ENCODE results near the gene USP15.

USP15 gene

GRCh38 chr12:62272936-62273552 is 12.8 kb downstream of the USP15 start:
- in situ Hi-C loops (cut with HindIII; ENCODE audit: low pct_unique_long_range_greater_than_20kb, low sequenced_read_pairs) = no loop called here

GRCh38 chr12:62273724-62274380 is 13.6 kb downstream of the USP15 start:
- no peak for DNase-seq (ENCODE audit: low read depth in 1 of 2, low spot score in 1 of 2)
- no peak for TF ChIP-seq JUND (IDR thresholded peaks at IDR 0.05; ENCODE audit: low read depth)
- in situ Hi-C loops (cut with HindIII; ENCODE audit: low pct_unique_long_range_greater_than_20kb, low sequenced_read_pairs) = no loop called here

More at GRCh38 chr12:62272936-62273552, 12.8 kb downstream of the USP15 start:
- no peak for TF ChIP-seq JUND (IDR thresholded peaks at IDR 0.05; ENCODE audit: low read depth)
- DNase-seq (ENCODE audit: low read depth in 1 of 2, low spot score in 1 of 2) = no peak

GRCh38 chr12:62278022-62278421 is 17.8 kb downstream of the USP15 start:
- DNase-seq (ENCODE audit: low read depth in 1 of 2, low spot score in 1 of 2) = no peak
- no peak for TF ChIP-seq JUND (IDR thresholded peaks at IDR 0.05; ENCODE audit: low read depth)
- in situ Hi-C loops (cut with HindIII; ENCODE audit: low pct_unique_long_range_greater_than_20kb, low sequenced_read_pairs) = no loop called here

GRCh38 chr12:62279058-62279457 is 18.9 kb downstream of the USP15 start:
- TF ChIP-seq JUND (IDR thresholded peaks at IDR 0.05; ENCODE audit: low read depth) = no peak
- in situ Hi-C loops (cut with HindIII; ENCODE audit: low pct_unique_long_range_greater_than_20kb, low sequenced_read_pairs) = no loop called here
- no peak for DNase-seq (ENCODE audit: low read depth in 1 of 2, low spot score in 1 of 2)

GRCh38 chr12:62279961-62280360 is 19.8 kb downstream of the USP15 start:
- in situ Hi-C loops (cut with HindIII; ENCODE audit: low pct_unique_long_range_greater_than_20kb, low sequenced_read_pairs) = no loop called here
- TF ChIP-seq JUND (IDR thresholded peaks at IDR 0.05; ENCODE audit: low read depth) = no peak

GRCh38 chr12:62282057-62282774 is 22.0 kb downstream of the USP15 start:
- in situ Hi-C loops (cut with HindIII; ENCODE audit: low pct_unique_long_range_greater_than_20kb, low sequenced_read_pairs) = no loop called here
- DNase-seq (ENCODE audit: low read depth in 1 of 2, low spot score in 1 of 2) = no peak
- TF ChIP-seq JUND (IDR thresholded peaks at IDR 0.05; ENCODE audit: low read depth) = no peak

More at GRCh38 chr12:62279961-62280360, 19.8 kb downstream of the USP15 start:
- DNase-seq (ENCODE audit: low read depth in 1 of 2, low spot score in 1 of 2) = no peak

GRCh38 chr12:62284749-62285148 is 24.5 kb downstream of the USP15 start:
- TF ChIP-seq JUND (IDR thresholded peaks at IDR 0.05; ENCODE audit: low read depth) = no peak
- in situ Hi-C loops (cut with HindIII; ENCODE audit: low pct_unique_long_range_greater_than_20kb, low sequenced_read_pairs) = no loop called here
- no peak for DNase-seq (ENCODE audit: low read depth in 1 of 2, low spot score in 1 of 2)

- no peak for TF ChIP-seq JUND (IDR thresholded peaks at IDR 0.05; ENCODE audit: low read depth)
- DNase-seq (ENCODE audit: low read depth in 1 of 2, low spot score in 1 of 2) = no peak
- in situ Hi-C loops (cut with HindIII; ENCODE audit: low pct_unique_long_range_greater_than_20kb, low sequenced_read_pairs) = no loop called here
These were observed 25.1 kb downstream of the USP15 start for GRCh38 chr12:62285284-62285683.

- in situ Hi-C loops (cut with HindIII; ENCODE audit: low pct_unique_long_range_greater_than_20kb, low sequenced_read_pairs) = no loop called here
- no peak for DNase-seq (ENCODE audit: low read depth in 1 of 2, low spot score in 1 of 2)
- no peak for TF ChIP-seq JUND (IDR thresholded peaks at IDR 0.05; ENCODE audit: low read depth)
These were observed 28.1 kb downstream of the USP15 start for GRCh38 chr12:62288328-62288727.

GRCh38 chr12:62290846-62291245 is 30.6 kb downstream of the USP15 start:
- in situ Hi-C loops (cut with HindIII; ENCODE audit: low pct_unique_long_range_greater_than_20kb, low sequenced_read_pairs) = no loop called here
- TF ChIP-seq JUND (IDR thresholded peaks at IDR 0.05; ENCODE audit: low read depth) = no peak
- no peak for DNase-seq (ENCODE audit: low read depth in 1 of 2, low spot score in 1 of 2)

- no peak for TF ChIP-seq JUND (IDR thresholded peaks at IDR 0.05; ENCODE audit: low read depth)
- DNase-seq (ENCODE audit: low read depth in 1 of 2, low spot score in 1 of 2) = no peak
- in situ Hi-C loops (cut with HindIII; ENCODE audit: low pct_unique_long_range_greater_than_20kb, low sequenced_read_pairs) = no loop called here
These were observed 31.9 kb downstream of the USP15 start for GRCh38 chr12:62291864-62292760.

GRCh38 chr12:62292761-62293344 is 32.6 kb downstream of the USP15 start:
- no peak for TF ChIP-seq JUND (IDR thresholded peaks at IDR 0.05; ENCODE audit: low read depth)
- DNase-seq (ENCODE audit: low read depth in 1 of 2, low spot score in 1 of 2) = no peak
- in situ Hi-C loops (cut with HindIII; ENCODE audit: low pct_unique_long_range_greater_than_20kb, low sequenced_read_pairs) = no loop called here

Data from T47D (cell line).